Endothelial cell of umbilical vein (primary cell): Measurements from ENCODE around the gene NEUROG1. TPM values are rescaled to one million over a fixed set of nuclear protein-coding genes. Genes with fewer than 3 reads are reported as not detected.

Source experiments
- BruUV-seq: library from RNA; stranded (reverse); fragments of 400-500 nt; replicated peaks from 2 replicates; lab custom pipeline; 2021; lab: Mats Ljungman, UMichigan
- CTCF ChIA-PET: fragments of 300-600, 350-600 bp; sonication (Branson Sonifier 250); formaldehyde crosslinking; loops from one replicate; lab custom pipeline; 2021; ENCODE audit warnings: antibody characterized with exemption, inconsistent platforms; lab: Charles Lee
- POLR2A ChIA-PET: fragments of 300-600, 350-600 bp; sonication (Branson Sonifier 250); formaldehyde crosslinking; loops from one replicate; lab custom pipeline; 2021; ENCODE audit warnings: antibody characterized with exemption, inconsistent platforms; lab: Charles Lee
- DNase-seq: peaks from one replicate; pipeline ENCODE4 v3.0.0-alpha.2; 2011; ENCODE audit warnings: low read depth, low spot score
- FAIRE-seq: peaks from 2 replicates; lab custom pipeline; 2011; peaks lifted over from hg19 to GRCh38; lab: Jason Lieb, UNC
- H2AFZ ChIP-seq: 2 replicates; pipeline ENCODE4 v1.6.0; 2012; ENCODE audit warnings: low read depth, low read length, control low read depth, inconsistent platforms
- H3K27ac ChIP-seq: 2 replicates; pipeline ENCODE4 v1.5.1; 2011; ENCODE audit warnings: low read depth, mild to moderate bottlenecking, control low read depth, low read length, moderate library complexity; ENCODE audit not compliant: insufficient read depth
- H3K27me3 ChIP-seq, 2 experiments: 2 replicates each; pipeline versions ENCODE4 v1.6.0 to v1.6.1; 2011; ENCODE audit warnings: low read length in 2 of 2, mixed read lengths in 1 of 2; ENCODE audit not compliant: control insufficient read depth in 2 of 2, insufficient read depth in 2 of 2
- H3K36me3 ChIP-seq, 2 experiments: 2 replicates in 1 of 2; 3 replicates in 1 of 2; pipeline ENCODE4 v1.5.1; 2011; ENCODE audit warnings: low read length in 2 of 2, mild to moderate bottlenecking in 1 of 2, moderate library complexity in 1 of 2; ENCODE audit not compliant: control insufficient read depth in 2 of 2, insufficient read depth in 2 of 2; ENCODE audit errors: extremely low read depth in 1 of 2
- H3K4me1 ChIP-seq: 3 replicates; pipeline ENCODE4 v1.5.1; 2011; ENCODE audit warnings: mild to moderate bottlenecking, low read length; ENCODE audit not compliant: control insufficient read depth, insufficient read depth; ENCODE audit errors: extremely low read depth
- H3K4me2 ChIP-seq: 2 replicates; pipeline ENCODE4 v1.6.1; 2011; ENCODE audit warnings: low read length, control low read depth, mixed read lengths; ENCODE audit not compliant: insufficient read depth
- H3K4me3 ChIP-seq, 3 experiments: fragments of 200-600 bp in 1 of 3; sonication (generic), shearing (Covaris generic) in 1 of 3; replicated peaks in 1 of 3; 2 replicates each; pipeline ENCODE4 v1.5.1; 2011 to 2016; ENCODE audit warnings: control low read depth in 3 of 3, low read length in 3 of 3, mild to moderate bottlenecking in 2 of 3, inconsistent platforms in 1 of 3, low read depth in 1 of 3, moderate library complexity in 1 of 3; ENCODE audit not compliant: insufficient read depth in 1 of 3
- H3K79me2 ChIP-seq: 2 replicates; pipeline ENCODE4 v1.6.0; 2012; ENCODE audit warnings: low read length, inconsistent platforms; ENCODE audit not compliant: control insufficient read depth, insufficient read depth
- H3K9ac ChIP-seq: replicated peaks from 2 replicates; pipeline ENCODE3; 2011; ENCODE audit warnings: low read length, control low read depth; ENCODE audit not compliant: insufficient read depth; ENCODE audit errors: extremely low read depth
- H3K9me1 ChIP-seq: replicated peaks from 3 replicates; pipeline ENCODE4 v1.6.0; 2011; ENCODE audit warnings: mild to moderate bottlenecking, low read length; ENCODE audit not compliant: control insufficient read depth, insufficient read depth; ENCODE audit errors: extremely low read depth
- H3K9me3 ChIP-seq: replicated peaks from 2 replicates; pipeline ENCODE4 v1.5.1; 2012; ENCODE audit warnings: low read length, inconsistent platforms; ENCODE audit not compliant: control insufficient read depth, insufficient read depth
- H4K20me1 ChIP-seq: replicated peaks from 2 replicates; pipeline ENCODE3; 2011; ENCODE audit warnings: mild to moderate bottlenecking, low read length; ENCODE audit not compliant: control insufficient read depth, insufficient read depth; ENCODE audit errors: extremely low read depth
- EZH2 ChIP-seq: IDR thresholded peaks from 2 replicates; pipeline ENCODE4 v1.6.1; 2012; ENCODE audit warnings: borderline replicate concordance, low read depth, mild to moderate bottlenecking, moderate library complexity, low read length, inconsistent platforms; ENCODE audit not compliant: severe bottlenecking
- FOS ChIP-seq: IDR thresholded peaks from 2 replicates; pipeline ENCODE4 v1.6.1; 2011; ENCODE audit warnings: mild to moderate bottlenecking, low read length, moderate library complexity, borderline replicate concordance; ENCODE audit not compliant: insufficient read depth
- GATA2 ChIP-seq: IDR thresholded peaks from 2 replicates; pipeline ENCODE4 v1.7.0; 2011; ENCODE audit warnings: low read depth, mild to moderate bottlenecking, moderate library complexity, mixed read lengths, low read length; ENCODE audit not compliant: insufficient read length, insufficient read depth
- JUN ChIP-seq: IDR thresholded peaks from 2 replicates; pipeline ENCODE4 v1.6.1; 2011; ENCODE audit warnings: borderline replicate concordance, low read depth; ENCODE audit not compliant: insufficient read length, insufficient read depth
- MYC ChIP-seq: IDR thresholded peaks from one replicate; pipeline ENCODE4 v1.6.1; 2011; ENCODE audit warnings: mild to moderate bottlenecking, low read depth, low read length
- POLR2A ChIP-seq: IDR thresholded peaks from 2 replicates; pipeline ENCODE4 v1.6.1; 2012; ENCODE audit warnings: low read depth, mild to moderate bottlenecking, control low read depth, low read length
- POLR2AphosphoS5 ChIP-seq: IDR thresholded peaks from 2 replicates; pipeline ENCODE4 v1.6.1; 2012; ENCODE audit warnings: low read depth, mild to moderate bottlenecking, control low read depth, low read length, moderate library complexity; ENCODE audit not compliant: insufficient read depth
- dilution Hi-C: fragments of 300-500 bp; cut with MboI; formaldehyde crosslinking; loops from one replicate; pipeline ENCODE4 v1.15.0; 2019; ENCODE audit warnings: low sequenced_read_pairs; ENCODE audit not compliant: extremely low pct_ligation_motif_present
- intact Hi-C: fragments of 100-400 bp; cut with micrococcal nuclease; formaldehyde crosslinking; loops from one replicate; pipeline ENCODE4 v1.10.0; 2022
- polyA plus RNA-seq, 4 experiments: library from polyadenylated mRNA; depleted of rRNA in 3 of 4; stranded (reverse) in 3 of 4; unstranded in 1 of 4; fragments of >200 nt; gene quantifications; 2 replicates each; pipeline versions ENCODE4 v1.2.1 to v1.2.3, GENCODE V29; 2011 to 2012; ENCODE audit warnings: missing spikeins in 1 of 4
- total RNA-seq: library from RNA; stranded (reverse); gene quantifications from 2 replicates; pipeline ENCODE4 v1.2.3, GENCODE V29; 2021
- TF ChIP-seq, protein P1 (sequence below), 2 donors: IDR thresholded peaks; 1 replicate in 1 of 2; 2 replicates in 1 of 2; pipeline ENCODE4 v1.5.1; 2011; ENCODE audit warnings: low read length in 2 of 2, mild to moderate bottlenecking in 2 of 2, moderate library complexity in 2 of 2, control low read depth in 1 of 2, inconsistent platforms in 1 of 2, low read depth in 1 of 2; ENCODE audit not compliant: insufficient read depth in 1 of 2; ENCODE audit errors: extremely low read depth in 1 of 2
- TF ChIP-seq, protein P2 (sequence below): IDR thresholded peaks from 2 replicates; pipeline ENCODE4 v1.6.1; 2011; ENCODE audit not compliant: insufficient read depth, insufficient read length

Gene NEUROG1
- total and polyA plus RNA-seq, 2 donors (not counting 3 experiments of a cell fraction or from before 2014, with no cell fraction given) = not detected

DNA sequence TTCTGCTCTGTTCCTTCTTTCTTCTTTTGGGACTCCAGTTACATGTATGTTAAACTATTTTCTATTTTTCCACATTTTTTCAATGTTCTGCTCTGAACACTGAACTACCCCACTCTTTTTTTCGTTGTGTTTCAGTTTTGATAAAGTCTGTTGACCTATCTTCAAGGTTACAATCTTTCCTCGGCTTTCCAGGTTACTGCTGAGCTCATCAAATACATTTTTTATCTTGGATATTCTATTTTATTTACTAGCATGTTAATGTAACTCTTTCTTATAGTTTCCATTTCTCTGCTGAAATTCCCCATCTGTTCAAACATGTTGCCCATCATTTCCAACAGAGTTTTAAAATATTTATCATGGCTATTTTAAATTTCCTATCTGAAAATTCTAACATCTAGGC is 13.8 kb downstream of the NEUROG1 start:
- H4K20me1 ChIP-seq = no peaks in the 10 kb centered on the region
- no peaks in the 10 kb centered on the region for H3K4me1 ChIP-seq
- H3K9me3 ChIP-seq = no peaks in the 10 kb centered on the region
- no TSS peak for BruUV-seq
- dilution Hi-C loops = no loop called here
- H3K36me3 ChIP-seq = no peaks in the 10 kb centered on the region
- H3K27ac ChIP-seq = no peak overlapping the region
- ChIA-PET CTCF (interaction anchor here (1.6 kb wide), 1 partner anchor 56 kb away, joined by 6 read pairs; no protein-coding TSS in a partner anchor), POLR2A (no interaction called here)
- H2AFZ ChIP-seq = no peak overlapping the region
- no peak overlapping the region for H3K9ac ChIP-seq
- DNase-seq = no peak
- no peak overlapping the region for H3K4me2 ChIP-seq
- H3K9me1 ChIP-seq = no peaks in the 10 kb centered on the region
- intact Hi-C loops = no loop called here
- TF ChIP-seq, protein P1, sequence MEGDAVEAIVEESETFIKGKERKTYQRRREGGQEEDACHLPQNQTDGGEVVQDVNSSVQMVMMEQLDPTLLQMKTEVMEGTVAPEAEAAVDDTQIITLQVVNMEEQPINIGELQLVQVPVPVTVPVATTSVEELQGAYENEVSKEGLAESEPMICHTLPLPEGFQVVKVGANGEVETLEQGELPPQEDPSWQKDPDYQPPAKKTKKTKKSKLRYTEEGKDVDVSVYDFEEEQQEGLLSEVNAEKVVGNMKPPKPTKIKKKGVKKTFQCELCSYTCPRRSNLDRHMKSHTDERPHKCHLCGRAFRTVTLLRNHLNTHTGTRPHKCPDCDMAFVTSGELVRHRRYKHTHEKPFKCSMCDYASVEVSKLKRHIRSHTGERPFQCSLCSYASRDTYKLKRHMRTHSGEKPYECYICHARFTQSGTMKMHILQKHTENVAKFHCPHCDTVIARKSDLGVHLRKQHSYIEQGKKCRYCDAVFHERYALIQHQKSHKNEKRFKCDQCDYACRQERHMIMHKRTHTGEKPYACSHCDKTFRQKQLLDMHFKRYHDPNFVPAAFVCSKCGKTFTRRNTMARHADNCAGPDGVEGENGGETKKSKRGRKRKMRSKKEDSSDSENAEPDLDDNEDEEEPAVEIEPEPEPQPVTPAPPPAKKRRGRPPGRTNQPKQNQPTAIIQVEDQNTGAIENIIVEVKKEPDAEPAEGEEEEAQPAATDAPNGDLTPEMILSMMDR (IDR thresholded peaks at IDR 0.05; ENCODE audit: extremely low read depth in 1 of 2, insufficient read depth in 1 of 2, low read depth in 1 of 2, low read length in 2 of 2) = no peak
- no peak for TF ChIP-seq MYC
- peaks cover 7 to 30% of the 10 kb centered on the region in 2 experiments for H3K27me3 ChIP-seq
- H3K4me3 ChIP-seq = no peak overlapping the region
- H3K79me2 ChIP-seq = no peaks in the 10 kb centered on the region
- FAIRE-seq = no peak

DNA sequence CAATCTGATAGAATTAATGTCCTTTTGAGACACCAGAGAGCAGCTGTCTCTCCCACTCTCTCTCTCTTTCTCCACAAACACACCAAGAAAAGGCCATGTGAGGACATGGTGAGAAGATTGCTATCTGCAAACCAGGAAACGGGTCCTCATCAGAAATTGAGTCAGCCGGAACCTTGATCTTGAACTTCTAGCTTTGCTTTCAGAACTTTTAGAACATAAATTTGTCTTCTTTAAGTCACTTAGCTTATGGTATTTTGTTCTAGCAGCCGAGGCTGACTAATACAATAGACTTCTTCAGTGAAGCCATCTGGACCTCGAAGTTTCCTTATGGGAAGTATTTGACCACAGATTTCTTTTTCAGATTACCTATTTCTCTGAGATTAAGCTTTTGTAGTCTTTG is 18.1 kb downstream of the NEUROG1 start:
- intact Hi-C loops = no loop called here
- no peak overlapping the region for H3K4me2 ChIP-seq
- no peaks in the 10 kb centered on the region for H3K4me1 ChIP-seq
- DNase-seq = no peak
- no peaks in the 10 kb centered on the region for H4K20me1 ChIP-seq
- no peaks in the 10 kb centered on the region for H3K9me1 ChIP-seq
- CTCF ChIA-PET = interaction anchor here (0.9 to 2.0 kb wide), 4 partner anchors 43 to 193 kb away, joined by 3 to 9 read pairs (median 4); no protein-coding TSS in a partner anchor
- no peak overlapping the region for H3K9ac ChIP-seq
- dilution Hi-C loops = no loop called here
- no TSS peak for BruUV-seq
- peaks cover 4 to 26% of the 10 kb centered on the region in 2 experiments for H3K27me3 ChIP-seq
- H3K4me3 ChIP-seq = no peak overlapping the region
- TF ChIP-seq GATA2 (no peak), JUN (no peak), POLR2AphosphoS5 (no peak), EZH2 (no peak), FOS (no peak), MYC (no peak), POLR2A (no peak)
- TF ChIP-seq, protein P1 (IDR thresholded peaks at IDR 0.05; ENCODE audit: extremely low read depth in 1 of 2, insufficient read depth in 1 of 2, low read depth in 1 of 2, low read length in 2 of 2) = no peak
- TF ChIP-seq, protein P2, sequence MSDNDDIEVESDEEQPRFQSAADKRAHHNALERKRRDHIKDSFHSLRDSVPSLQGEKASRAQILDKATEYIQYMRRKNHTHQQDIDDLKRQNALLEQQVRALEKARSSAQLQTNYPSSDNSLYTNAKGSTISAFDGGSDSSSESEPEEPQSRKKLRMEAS = no peak
- FAIRE-seq = no peak
- no peak overlapping the region for H2AFZ ChIP-seq
- H3K27ac ChIP-seq = no peak overlapping the region
- no peaks in the 10 kb centered on the region for H3K79me2 ChIP-seq
- no peaks in the 10 kb centered on the region for H3K9me3 ChIP-seq
- POLR2A ChIA-PET = no interaction called here
- no peaks in the 10 kb centered on the region for H3K36me3 ChIP-seq
